Non-pigmented ciliary epithelial cell (primary cell): Measurements from ENCODE around the gene RRBP1.

Experiments used
- DNase-seq: peaks from one replicate; pipeline ENCODE4 v3.0.0-alpha.2; 2010; ENCODE audit warnings: low read depth

The RRBP1 gene

GRCh38 chr20:17620371-17621228 is 61.4 kb downstream of the RRBP1 start:
- no peak for DNase-seq

DNA sequence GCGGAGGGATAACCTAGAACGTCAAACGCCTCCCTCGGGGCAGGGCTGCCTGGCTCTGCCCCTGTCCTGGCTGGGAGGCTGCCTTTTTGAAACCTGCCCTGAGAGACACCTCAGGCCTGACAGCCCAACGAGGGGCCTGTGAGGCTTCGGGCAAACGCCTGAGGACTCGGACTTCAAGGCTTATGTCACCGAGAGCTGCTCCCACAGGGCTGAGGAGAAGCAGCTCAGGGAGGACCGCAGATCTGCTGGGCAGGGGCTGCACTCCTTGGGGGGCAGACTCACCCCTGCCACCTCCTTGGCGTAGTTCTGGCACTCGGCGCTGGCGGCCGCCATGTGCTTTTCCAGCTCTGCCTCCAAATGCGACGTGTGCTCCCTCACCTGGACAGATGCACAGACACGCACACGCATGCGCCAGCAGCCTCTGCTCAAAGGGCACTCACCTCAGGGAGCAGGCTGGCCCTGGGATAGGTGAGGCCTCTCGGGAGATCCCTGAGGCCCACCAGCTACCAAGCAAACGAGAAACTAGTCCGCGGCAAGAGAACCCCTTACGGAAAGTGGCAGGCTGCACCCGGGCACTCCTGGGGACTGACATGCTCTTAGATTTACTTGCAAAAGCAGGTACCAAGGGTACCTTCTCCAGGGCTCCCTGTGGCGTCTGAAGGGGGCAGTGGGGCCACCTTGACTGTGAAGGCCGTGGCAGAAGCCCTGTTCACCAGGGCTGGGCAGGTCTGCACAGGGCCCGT is 62.5 kb downstream of the RRBP1 start:
- DNase-seq, result no peak

DNA sequence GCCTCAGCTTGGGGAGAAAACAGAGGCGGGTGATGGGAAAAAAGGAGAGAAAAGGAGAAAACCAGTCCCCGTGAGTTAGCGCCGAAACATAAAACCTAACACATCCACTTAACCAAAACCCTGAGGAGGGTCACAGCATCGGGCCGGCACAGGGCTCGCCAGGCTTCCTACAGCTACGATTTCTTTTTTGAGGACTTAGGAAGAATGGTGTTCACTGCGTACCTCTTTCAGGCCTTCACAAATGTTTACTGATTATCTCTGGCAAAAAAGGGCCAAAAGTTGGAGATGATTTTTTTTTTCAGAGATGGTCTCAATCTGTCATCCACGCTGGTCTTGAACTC is 63.4 kb downstream of the RRBP1 start:
- DNase-seq, result no peak

- DNase-seq, result no peak
Observed at GRCh38 chr20:17617868-17618672, 64.0 kb downstream of the RRBP1 start.

GRCh38 chr20:17617212-17617867 is 64.7 kb downstream of the RRBP1 start:
- DNase-seq, result no peak

DNA sequence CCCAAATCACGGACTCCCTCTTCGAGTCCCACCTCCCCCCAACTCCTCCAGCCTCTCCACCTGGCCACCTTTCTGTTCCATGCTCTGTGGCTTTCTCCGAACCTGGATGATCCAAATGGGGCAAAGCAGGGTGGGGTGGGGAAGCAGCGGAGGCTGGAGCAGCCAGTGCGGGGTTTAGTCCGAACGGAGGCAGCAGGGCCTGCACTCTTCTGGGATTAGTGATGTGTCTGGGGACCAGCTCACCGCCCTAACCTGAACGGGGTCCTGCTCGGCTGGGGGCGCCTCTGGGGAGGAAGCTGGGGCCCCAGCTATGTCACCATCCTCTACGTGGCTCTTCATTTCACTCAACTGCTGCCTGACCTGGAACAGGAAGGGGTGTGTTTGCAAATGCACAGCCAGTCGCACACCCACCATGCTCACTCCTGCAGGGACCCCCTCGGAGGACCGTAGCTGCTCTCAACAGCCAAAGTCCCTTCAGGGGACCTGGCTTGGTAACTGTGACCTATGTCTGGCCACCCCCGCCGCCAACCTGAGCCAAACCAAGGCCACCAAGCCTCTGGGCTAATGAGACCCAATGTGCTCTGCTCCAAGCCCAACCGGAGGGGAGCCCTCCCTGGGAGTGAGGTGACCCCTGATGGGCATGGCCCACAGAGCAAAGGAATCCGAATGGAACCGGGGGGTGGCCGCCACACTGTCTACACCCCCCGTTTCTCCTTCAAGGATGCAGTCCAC is 65.4 kb downstream of the RRBP1 start:
- DNase-seq, result no peak

DNA sequence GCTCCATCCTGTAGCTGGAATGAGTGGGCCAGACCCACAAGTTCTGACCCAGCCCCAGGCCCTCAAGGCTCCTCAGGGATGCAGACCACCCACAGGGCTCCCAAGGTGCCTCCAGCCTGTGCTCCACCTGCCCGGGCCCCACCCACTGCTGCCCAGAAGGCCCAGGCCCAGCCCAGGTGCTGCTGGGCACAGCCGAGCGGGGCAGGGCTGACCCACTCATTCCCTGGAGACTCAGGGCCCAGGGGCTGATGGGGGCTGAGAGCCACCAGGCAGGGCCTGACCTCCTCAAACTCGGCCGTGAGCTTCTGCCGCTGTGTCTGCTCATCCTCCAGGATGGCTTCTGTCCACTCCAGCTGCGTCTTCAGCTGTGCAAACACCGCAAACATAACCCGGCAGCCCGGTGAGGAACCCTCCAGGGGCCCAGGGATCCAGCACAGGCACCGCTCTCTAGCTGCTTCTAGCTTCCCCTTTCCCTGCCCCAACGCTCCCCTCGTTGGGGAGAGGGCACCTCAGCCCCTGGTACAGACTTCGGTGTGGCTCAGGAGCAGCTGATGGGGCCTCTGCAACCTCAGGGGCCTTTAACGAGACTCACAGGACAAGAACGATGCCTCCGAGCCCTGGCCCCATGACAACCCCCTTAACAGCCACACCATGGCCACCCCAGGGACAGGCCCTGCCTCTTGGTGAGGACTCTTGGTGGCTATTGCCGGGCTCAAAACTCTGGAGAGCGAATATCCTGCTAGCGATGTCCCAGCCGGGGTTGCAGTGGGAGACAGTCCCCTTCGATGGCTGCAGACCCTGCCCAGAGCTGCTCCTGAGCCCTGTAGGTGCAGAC is 66.2 kb downstream of the RRBP1 start:
- no peak for DNase-seq

GRCh38 chr20:17614812-17615644 is 67.0 kb downstream of the RRBP1 start:
- no peak for DNase-seq

DNA sequence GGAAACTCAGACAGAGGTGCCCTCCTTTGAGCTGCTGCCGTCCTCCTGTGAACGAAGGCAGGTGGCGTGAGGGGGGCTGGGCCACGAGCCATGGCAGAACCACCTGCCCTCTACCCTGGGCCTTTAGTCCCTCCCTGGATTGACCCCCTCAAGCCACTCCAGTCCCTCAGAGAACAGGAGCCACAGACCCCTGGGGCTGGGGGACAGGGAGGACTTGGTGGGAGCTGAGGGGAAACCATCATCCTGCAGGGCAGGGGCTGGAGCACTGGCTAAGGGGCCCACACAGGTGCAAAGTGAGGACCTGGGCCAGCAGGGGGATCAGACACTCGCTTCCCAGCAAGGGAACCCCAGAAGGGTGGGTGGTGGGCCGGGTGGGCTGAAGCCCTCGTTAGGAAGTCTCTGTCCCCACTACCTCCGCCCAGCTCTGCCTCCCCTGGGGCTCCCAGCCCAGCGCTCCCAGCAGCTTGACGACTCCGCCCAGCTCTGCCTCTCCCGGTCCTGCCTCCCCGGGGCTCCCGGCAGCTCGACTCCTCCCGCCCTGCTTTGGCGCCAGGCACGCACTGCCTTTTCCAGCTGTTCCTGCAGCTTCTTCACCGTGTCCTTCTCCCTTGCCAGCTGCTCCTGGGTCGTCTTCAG is 67.7 kb downstream of the RRBP1 start:
- no peak for DNase-seq

DNA sequence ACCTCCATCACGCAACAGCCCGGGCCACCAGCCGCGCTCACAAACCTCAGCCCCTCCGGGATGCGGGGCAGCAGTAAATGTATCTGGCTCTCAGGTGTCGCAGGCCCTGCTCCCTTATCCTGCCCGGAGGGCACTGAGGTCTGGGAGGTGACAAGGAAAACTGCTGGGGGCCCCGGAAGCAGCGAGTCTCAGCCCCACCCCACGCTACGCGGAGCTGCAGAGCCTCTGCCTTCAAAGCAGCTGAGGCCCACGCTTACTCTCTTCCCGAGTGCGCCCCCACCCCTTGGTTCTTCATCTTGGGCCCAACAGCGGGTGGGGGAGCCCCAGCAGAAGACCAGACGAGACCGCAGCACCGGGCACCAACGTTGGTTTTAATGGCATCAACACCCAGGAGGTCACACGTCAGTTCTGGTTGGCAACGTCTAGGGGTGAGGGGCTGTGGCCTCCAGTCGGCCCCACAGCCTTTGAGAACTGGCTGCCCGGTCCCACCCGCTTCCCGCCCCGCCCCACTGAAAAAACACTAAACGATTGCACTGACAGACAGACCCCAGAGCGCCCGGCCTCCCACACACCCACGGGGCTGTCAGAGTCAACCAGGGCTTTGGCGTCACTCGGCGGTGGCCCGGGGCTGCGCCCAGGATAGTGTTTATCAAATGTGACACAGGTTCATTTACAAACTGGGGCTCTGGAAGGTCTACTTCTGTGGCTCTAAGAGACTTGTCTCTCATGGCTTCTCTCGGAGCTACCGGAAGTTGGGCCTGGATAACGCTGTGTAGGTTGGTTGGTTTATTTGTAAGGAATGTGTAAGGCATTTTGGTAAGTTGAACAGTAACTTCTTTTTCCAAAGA is 68.5 kb downstream of the RRBP1 start:
- DNase-seq, result no peak

- no peak for DNase-seq
Observed at GRCh38 chr20:17612992-17613327, 69.1 kb downstream of the RRBP1 start.

- peak; percentile 37 for DNase-seq
Observed at GRCh38 chr20:17612287-17612991, 69.6 kb downstream of the RRBP1 start.

GRCh38 chr20:17611540-17612286 is 70.3 kb downstream of the RRBP1 start:
- DNase-seq, result no peak

- no peak for DNase-seq
Observed at GRCh38 chr20:17611290-17611539, 70.8 kb downstream of the RRBP1 start.

- DNase-seq, result no peak
Observed at GRCh38 chr20:17610566-17611289, 71.3 kb downstream of the RRBP1 start.

GRCh38 chr20:17609811-17610377 is 72.1 kb downstream of the RRBP1 start:
- no peak for DNase-seq
